K562 (cell line): ENCODE results near the gene MKNK1. TPM values are rescaled to one million over a fixed set of nuclear protein-coding genes. Genes with fewer than 3 reads are reported as not detected.

Experiments used
- ATF3 ChIP-seq, 2 experiments: fragments of 450-650 bp in 1 of 2; sonication (generic) in 1 of 2; formaldehyde crosslinking in 1 of 2; IDR thresholded peaks in 1 of 2; conservative IDR thresholded peaks in 1 of 2; 2 replicates each; pipeline versions ENCODE4 v1.6.1 to v1.8.1; 2016 to 2023; ENCODE audit warnings: mild to moderate bottlenecking in 2 of 2, moderate library complexity in 2 of 2, inconsistent platforms in 1 of 2, missing genetic modification reagents in 1 of 2
- CEBPB ChIP-seq: fragments of 450-650 bp; IDR thresholded peaks from 2 replicates; pipeline ENCODE4 v1.6.1; 2016; ENCODE audit warnings: missing genetic modification characterization, missing compliant biosample characterization
- EGR1 ChIP-seq: fragments of 450-650 bp; conservative IDR thresholded peaks from 2 replicates; pipeline ENCODE4 v1.6.1; 2017; ENCODE audit warnings: mild to moderate bottlenecking
- FOXJ3 ChIP-seq: sonication (generic); formaldehyde crosslinking; IDR thresholded peaks from 2 replicates; pipeline ENCODE4 v1.4.0; 2020; ENCODE audit warnings: mild to moderate bottlenecking, missing genetic modification reagents
- HDAC6 ChIP-seq: IDR thresholded peaks from 2 replicates; pipeline ENCODE4 v1.6.1; 2012; ENCODE audit warnings: low read depth, mild to moderate bottlenecking, control low read depth, inconsistent platforms, low read length, moderate library complexity
- KHSRP ChIP-seq: fragments of 450-650 bp; IDR thresholded peaks from 2 replicates; pipeline ENCODE4 v1.6.1; 2017
- MTF1 ChIP-seq: fragments of 250-450 bp; sonication (Bioruptor Pico); IDR thresholded peaks from 2 replicates; pipeline ENCODE4 v1.9.0; 2021; ENCODE audit warnings: moderate library complexity, mild to moderate bottlenecking, inconsistent platforms, borderline replicate concordance
- NFRKB ChIP-seq: fragments of 450-650 bp; IDR thresholded peaks from 2 replicates; pipeline ENCODE4 v1.6.1; 2016; ENCODE audit warnings: low read depth
- NR0B1 ChIP-seq: fragments of 450-650 bp; IDR thresholded peaks from one replicate; pipeline ENCODE4 v1.6.1; 2018; ENCODE audit warnings: mild to moderate bottlenecking, moderate library complexity; ENCODE audit not compliant: partially characterized antibody
- TAF15 ChIP-seq: fragments of 200-400 bp; formaldehyde crosslinking; IDR thresholded peaks from 2 replicates; pipeline ENCODE4 v1.6.1; 2017; ENCODE audit warnings: mild to moderate bottlenecking, low read depth, low read length, moderate library complexity
- USF2 ChIP-seq: sonication (generic); formaldehyde crosslinking; IDR thresholded peaks from 2 replicates; pipeline ENCODE4 v1.5.0; 2020; ENCODE audit warnings: missing genetic modification reagents
- ZHX1 ChIP-seq: fragments of 150-350 bp; conservative IDR thresholded peaks from 2 replicates; pipeline ENCODE4 v1.6.1; 2014; ENCODE audit warnings: low read length
- ZNF263 ChIP-seq: sonication (generic); formaldehyde crosslinking; IDR thresholded peaks from 2 replicates; pipeline ENCODE4 v1.8.0; 2022; ENCODE audit warnings: mild to moderate bottlenecking, missing genetic modification reagents, borderline replicate concordance
- ZNF3 ChIP-seq: fragments of 250-450 bp; sonication (Bioruptor Pico); IDR thresholded peaks from 2 replicates; pipeline ENCODE4 v1.5.0; 2021; ENCODE audit warnings: mild to moderate bottlenecking, moderate library complexity
- ZNF445 ChIP-seq: fragments of 250-450 bp; sonication (Bioruptor Pico); IDR thresholded peaks from 2 replicates; pipeline ENCODE4 v1.4.0; 2020; ENCODE audit warnings: low read depth, mild to moderate bottlenecking, moderate library complexity
- polyA plus RNA-seq, 8 experiments: library from polyadenylated mRNA; depleted of rRNA in 4 of 8; stranded (reverse) in 5 of 8; unstranded in 3 of 8; fragments of >200 nt; fragmentation: Nextera tagmentation in 2 of 8; fragmentation: Illumina TruSeq in 1 of 8; extraction: Ambion mirVana in 2 of 8; extraction: Trizol in 1 of 8; gene quantifications; 2 replicates each; pipeline versions ENCODE4 v1.2.1 to v1.2.3, GENCODE V29; 2011 to 2014; ENCODE audit warnings: inconsistent platforms in 1 of 8, missing spikeins in 1 of 8
- total RNA-seq, 7 experiments: library from RNA; depleted of rRNA in 6 of 7; stranded (reverse); fragments of >200 nt in 6 of 7; fragmentation: Illumina TruSeq in 2 of 7; extraction: Trizol in 2 of 7; gene quantifications; 2 replicates each; pipeline versions ENCODE4 v1.2.1 to v1.2.3, GENCODE V29; 2011 to 2021; ENCODE audit warnings: low replicate concordance in 1 of 7
- TF ChIP-seq, protein P1 (sequence below): fragments of 250-450 bp; sonication (Bioruptor Pico); IDR thresholded peaks from 2 replicates; pipeline ENCODE4 v1.4.0; 2020; ENCODE audit warnings: mild to moderate bottlenecking
- TF ChIP-seq, protein P2 (sequence below), 2 experiments: fragments of 450-650 bp; IDR thresholded peaks; 2 replicates each; pipeline ENCODE4 v1.6.1; 2016

Gene MKNK1
- total and polyA plus RNA-seq, 9 of the 15 experiments (the other 6 are each of a cell fraction or from before 2014, with no cell fraction given): 27.7 to 51.3 (median 43.7) TPM

DNA sequence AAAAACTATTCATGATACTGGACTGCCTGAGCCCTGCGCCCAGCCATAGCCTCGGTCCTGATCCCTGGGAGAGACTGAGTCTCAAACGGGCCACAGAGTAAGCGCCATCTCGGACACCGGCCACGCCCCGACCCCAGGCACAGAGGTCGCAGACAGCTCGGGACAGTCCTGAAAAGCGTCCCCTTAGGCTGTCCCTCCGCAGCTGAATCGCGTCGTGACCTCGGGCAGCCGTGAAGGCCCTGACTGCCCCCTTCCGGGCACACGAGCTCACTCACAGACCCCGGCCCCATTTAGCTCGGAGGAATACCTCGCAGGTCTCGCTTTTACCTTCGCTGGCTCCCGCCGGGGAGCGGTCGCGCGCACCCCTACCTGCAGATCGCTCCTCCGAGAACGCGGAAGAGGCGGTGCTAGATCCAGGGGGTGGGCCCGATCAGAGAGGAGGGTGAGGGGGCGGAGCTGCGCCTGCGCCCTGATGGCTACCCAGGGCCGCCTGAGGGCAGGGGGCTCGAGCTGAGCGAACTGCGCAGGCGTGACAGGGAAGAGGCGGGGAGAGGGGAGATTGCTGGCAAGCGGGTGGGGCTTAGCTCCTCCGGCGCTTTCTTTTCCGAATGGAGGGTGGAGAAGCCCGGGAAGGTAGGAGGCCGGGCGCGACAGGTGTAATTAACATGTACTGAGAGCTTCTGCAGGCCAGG is at the start of gene MKNK1 (continued):
- TF ChIP-seq ZHX1 (no peak), NR0B1 (no peak), ZNF445 (CRISPR knock-in tag) (no peak), TAF15 (no peak), EGR1 (peak; percentile 88), ZNF3 (CRISPR knock-in tag) (no peak), USF2 (CRISPR knock-in tag) (no peak), NFRKB (no peak), HDAC6 (no peak), CEBPB (tag) (no peak), KHSRP (no peak), FOXJ3 (no peak), ATF3 (IDR thresholded peaks at IDR 0.05) (no peak), ATF3 (CRISPR knock-in tag; conservative IDR thresholded peaks at IDR 0.05) (no peak), MTF1 (CRISPR knock-in tag) (no peak), ZNF263 (CRISPR knock-in tag) (peak; percentile 80; the same call in 1 of the 2 replicates)
- TF ChIP-seq, protein P1, sequence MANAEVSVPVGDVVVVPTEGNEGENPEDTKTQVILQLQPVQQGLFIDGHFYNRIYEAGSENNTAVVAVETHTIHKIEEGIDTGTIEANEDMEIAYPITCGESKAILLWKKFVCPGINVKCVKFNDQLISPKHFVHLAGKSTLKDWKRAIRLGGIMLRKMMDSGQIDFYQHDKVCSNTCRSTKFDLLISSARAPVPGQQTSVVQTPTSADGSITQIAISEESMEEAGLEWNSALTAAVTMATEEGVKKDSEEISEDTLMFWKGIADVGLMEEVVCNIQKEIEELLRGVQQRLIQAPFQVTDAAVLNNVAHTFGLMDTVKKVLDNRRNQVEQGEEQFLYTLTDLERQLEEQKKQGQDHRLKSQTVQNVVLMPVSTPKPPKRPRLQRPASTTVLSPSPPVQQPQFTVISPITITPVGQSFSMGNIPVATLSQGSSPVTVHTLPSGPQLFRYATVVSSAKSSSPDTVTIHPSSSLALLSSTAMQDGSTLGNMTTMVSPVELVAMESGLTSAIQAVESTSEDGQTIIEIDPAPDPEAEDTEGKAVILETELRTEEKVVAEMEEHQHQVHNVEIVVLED (CRISPR knock-in tag): no peak
- TF ChIP-seq, protein P2, sequence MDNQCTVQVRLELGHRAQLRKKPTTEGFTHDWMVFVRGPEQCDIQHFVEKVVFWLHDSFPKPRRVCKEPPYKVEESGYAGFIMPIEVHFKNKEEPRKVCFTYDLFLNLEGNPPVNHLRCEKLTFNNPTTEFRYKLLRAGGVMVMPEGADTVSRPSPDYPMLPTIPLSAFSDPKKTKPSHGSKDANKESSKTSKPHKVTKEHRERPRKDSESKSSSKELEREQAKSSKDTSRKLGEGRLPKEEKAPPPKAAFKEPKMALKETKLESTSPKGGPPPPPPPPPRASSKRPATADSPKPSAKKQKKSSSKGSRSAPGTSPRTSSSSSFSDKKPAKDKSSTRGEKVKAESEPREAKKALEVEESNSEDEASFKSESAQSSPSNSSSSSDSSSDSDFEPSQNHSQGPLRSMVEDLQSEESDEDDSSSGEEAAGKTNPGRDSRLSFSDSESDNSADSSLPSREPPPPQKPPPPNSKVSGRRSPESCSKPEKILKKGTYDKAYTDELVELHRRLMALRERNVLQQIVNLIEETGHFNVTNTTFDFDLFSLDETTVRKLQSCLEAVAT (IDR thresholded peaks at IDR 0.05): no peak
